Activated T-helper 2 cell treated with anti-CD3 and anti-CD28 coated beads, Interferon-gamma antibody, Interleukin-2, Interleukin-4, amounts not matched to agents 10 μg/mL and 5 μg/mL and 100 μg/mL, durations not matched to agents 14 hours and 24 hours and 36 hours (primary cell): ENCODE measurements around the gene ARIH1. TPM values are rescaled to one million over a fixed set of nuclear protein-coding genes. Genes with fewer than 3 reads are reported as not detected.
A peak's percentile ranks its signal among the peaks of the same experiment; 100 is the strongest.

ENCODE experiments used
- DNase-seq: peaks from one replicate; pipeline ENCODE4 v3.0.0; 2021; ENCODE audit warnings: low spot score
- H3K27ac Mint-ChIP-seq: one replicate; pipeline ENCODE4 v1.8.0; 2021; ENCODE audit warnings: mixed read lengths
- H3K27me3 Mint-ChIP-seq: one replicate; pipeline ENCODE4 v1.8.0; 2021; ENCODE audit warnings: low read depth, mixed read lengths
- H3K36me3 Mint-ChIP-seq: one replicate; pipeline ENCODE4 v1.8.0; 2021; ENCODE audit warnings: low read depth, mixed read lengths
- H3K4me1 Mint-ChIP-seq: one replicate; pipeline ENCODE4 v1.8.0; 2021; ENCODE audit warnings: low read depth, mixed read lengths
- H3K4me3 Mint-ChIP-seq: one replicate; pipeline ENCODE4 v1.8.0; 2021; ENCODE audit warnings: low read depth, mild to moderate bottlenecking, moderate library complexity, mixed read lengths
- H3K9me3 Mint-ChIP-seq: one replicate; pipeline ENCODE4 v1.8.0; 2021; ENCODE audit warnings: mixed read lengths
- intact Hi-C: fragments of 100-400 bp; cut with micrococcal nuclease; formaldehyde crosslinking; loops from one replicate; pipeline ENCODE4 v1.15.1; 2023
- total RNA-seq: library from RNA; stranded (reverse); gene quantifications from 2 replicates; pipeline ENCODE4 v1.2.3, GENCODE V29; 2022

ARIH1 gene
- total RNA-seq, 1 donor from 2014 or later, result 139 TPM

GRCh38 chr15:72521682-72522081, 47.6 kb downstream of the ARIH1 start:
- Mint-ChIP-seq H3K9me3 (no peaks in the 10 kb centered on the region), H3K36me3 (peaks cover 20% of the 10 kb centered on the region), H3K27me3 (no peaks in the 10 kb centered on the region), H3K27ac (no peak overlapping the region), H3K4me3 (no peak overlapping the region), H3K4me1 (peaks cover 10% of the 10 kb centered on the region)
- intact Hi-C loops, result no loop called here
- no peak for DNase-seq

GRCh38 chr15:72532991-72533601, 59.0 kb downstream of the ARIH1 start:
- Mint-ChIP-seq H3K4me1 (peaks cover 24% of the 10 kb centered on the region), H3K27me3 (no peaks in the 10 kb centered on the region), H3K9me3 (no peaks in the 10 kb centered on the region), H3K36me3 (peaks cover 4% of the 10 kb centered on the region), H3K4me3 (no peak overlapping the region), H3K27ac (no peak overlapping the region)
- intact Hi-C loops, result no loop called here
- DNase-seq, result no peak

GRCh38 chr15:72534523-72534922, 60.4 kb downstream of the ARIH1 start:
- intact Hi-C loops, result no loop called here
- peak; percentile 17 for DNase-seq
- peaks cover 24% of the 10 kb centered on the region for H3K4me1 Mint-ChIP-seq
- peaks cover 5% of the 10 kb centered on the region for H3K9me3 Mint-ChIP-seq
- no peaks in the 10 kb centered on the region for H3K27me3 Mint-ChIP-seq
- H3K36me3 Mint-ChIP-seq, result peaks cover 18% of the 10 kb centered on the region
- no peak overlapping the region for H3K4me3 Mint-ChIP-seq
- no peak overlapping the region for H3K27ac Mint-ChIP-seq

- intact Hi-C loops, result no loop called here
- H3K9me3 Mint-ChIP-seq, result peaks cover 10% of the 10 kb centered on the region
- H3K4me1 Mint-ChIP-seq, result peaks cover 24% of the 10 kb centered on the region
Measured at GRCh38 chr15:72535911-72536310, 61.8 kb downstream of the ARIH1 start.

GRCh38 chr15:72536506-72536905, 62.4 kb downstream of the ARIH1 start:
- intact Hi-C loops, result no loop called here
- H3K36me3 Mint-ChIP-seq, result peaks cover 32% of the 10 kb centered on the region
- DNase-seq, result no peak
- no peak overlapping the region for H3K4me3 Mint-ChIP-seq
- H3K27me3 Mint-ChIP-seq, result no peaks in the 10 kb centered on the region
- H3K9me3 Mint-ChIP-seq, result peaks cover 16% of the 10 kb centered on the region
- no peak overlapping the region for H3K27ac Mint-ChIP-seq
- peaks cover 24% of the 10 kb centered on the region for H3K4me1 Mint-ChIP-seq

More at GRCh38 chr15:72535911-72536310, 61.8 kb downstream of the ARIH1 start:
- no peak overlapping the region for H3K27ac Mint-ChIP-seq
- H3K36me3 Mint-ChIP-seq, result peaks cover 27% of the 10 kb centered on the region
- DNase-seq, result no peak
- no peaks in the 10 kb centered on the region for H3K27me3 Mint-ChIP-seq
- H3K4me3 Mint-ChIP-seq, result no peak overlapping the region

GRCh38 chr15:72538931-72539330, 64.8 kb downstream of the ARIH1 start:
- H3K27me3 Mint-ChIP-seq, result no peaks in the 10 kb centered on the region
- no peak for DNase-seq
- intact Hi-C loops, result no loop called here
- H3K4me1 Mint-ChIP-seq, result peaks cover 19% of the 10 kb centered on the region
- no peak overlapping the region for H3K27ac Mint-ChIP-seq
- H3K9me3 Mint-ChIP-seq, result peaks cover 17% of the 10 kb centered on the region
- H3K4me3 Mint-ChIP-seq, result no peak overlapping the region
- peaks cover 35% of the 10 kb centered on the region for H3K36me3 Mint-ChIP-seq

GRCh38 chr15:72540606-72541237, 66.6 kb downstream of the ARIH1 start:
- H3K27me3 Mint-ChIP-seq, result no peaks in the 10 kb centered on the region
- DNase-seq, result no peak
- H3K27ac Mint-ChIP-seq, result no peak overlapping the region
- intact Hi-C loops, result no loop called here
- peaks cover 17% of the 10 kb centered on the region for H3K9me3 Mint-ChIP-seq
- H3K4me3 Mint-ChIP-seq, result no peak overlapping the region
- peaks cover 45% of the 10 kb centered on the region for H3K36me3 Mint-ChIP-seq
- H3K4me1 Mint-ChIP-seq, result peaks cover 8% of the 10 kb centered on the region

- no peaks in the 10 kb centered on the region for H3K27me3 Mint-ChIP-seq
- H3K4me3 Mint-ChIP-seq, result no peak overlapping the region
- H3K4me1 Mint-ChIP-seq, result no peaks in the 10 kb centered on the region
- H3K27ac Mint-ChIP-seq, result no peak overlapping the region
- peaks cover 17% of the 10 kb centered on the region for H3K9me3 Mint-ChIP-seq
- peaks cover 51% of the 10 kb centered on the region for H3K36me3 Mint-ChIP-seq
- DNase-seq, result no peak
- intact Hi-C loops, result no loop called here
Measured at GRCh38 chr15:72541674-72542073, 67.5 kb downstream of the ARIH1 start.

- intact Hi-C loops, result no loop called here
- Mint-ChIP-seq H3K36me3 (peaks cover 36% of the 10 kb centered on the region), H3K4me1 (no peaks in the 10 kb centered on the region), H3K27ac (no peak overlapping the region), H3K27me3 (no peaks in the 10 kb centered on the region), H3K4me3 (no peak overlapping the region), H3K9me3 (peaks cover 11% of the 10 kb centered on the region)
- DNase-seq, result no peak
Measured at GRCh38 chr15:72545156-72545555, 71.0 kb downstream of the ARIH1 start.

- no peak for DNase-seq
- Mint-ChIP-seq H3K4me3 (no peak overlapping the region), H3K9me3 (no peaks in the 10 kb centered on the region), H3K27me3 (no peaks in the 10 kb centered on the region), H3K36me3 (peaks cover 34% of the 10 kb centered on the region), H3K27ac (peak overlapping the region; percentile 85), H3K4me1 (peaks cover 9% of the 10 kb centered on the region)
- intact Hi-C loops, result no loop called here
Measured at GRCh38 chr15:72554471-72555425, 80.6 kb downstream of the ARIH1 start.

GRCh38 chr15:72559781-72560180, 85.7 kb downstream of the ARIH1 start:
- no peak overlapping the region for H3K27ac Mint-ChIP-seq
- intact Hi-C loops, result no loop called here
- DNase-seq, result no peak
- peaks cover 63% of the 10 kb centered on the region for H3K36me3 Mint-ChIP-seq
- H3K9me3 Mint-ChIP-seq, result no peaks in the 10 kb centered on the region
- H3K4me3 Mint-ChIP-seq, result no peak overlapping the region
- peaks cover 8% of the 10 kb centered on the region for H3K4me1 Mint-ChIP-seq
- no peaks in the 10 kb centered on the region for H3K27me3 Mint-ChIP-seq

- DNase-seq, result no peak
- Mint-ChIP-seq H3K36me3 (peaks cover 56% of the 10 kb centered on the region), H3K27ac (no peak overlapping the region), H3K27me3 (no peaks in the 10 kb centered on the region), H3K9me3 (no peaks in the 10 kb centered on the region), H3K4me3 (no peak overlapping the region), H3K4me1 (peaks cover 5% of the 10 kb centered on the region)
- intact Hi-C loops, result no loop called here
Measured at GRCh38 chr15:72560458-72560857, 86.3 kb downstream of the ARIH1 start.

- intact Hi-C loops, result no loop called here
- Mint-ChIP-seq H3K9me3 (no peaks in the 10 kb centered on the region), H3K27me3 (no peaks in the 10 kb centered on the region), H3K36me3 (peaks cover 48% of the 10 kb centered on the region), H3K4me1 (peaks cover 5% of the 10 kb centered on the region), H3K4me3 (no peak overlapping the region), H3K27ac (no peak overlapping the region)
- no peak for DNase-seq
Measured at GRCh38 chr15:72562386-72562785, 88.3 kb downstream of the ARIH1 start.
